EL (cell line): ENCODE measurements around the gene KIFC1.
A peak's percentile ranks its signal among the peaks of the same experiment; 100 is the strongest.

Source experiments
- DNase-seq: peaks from one replicate; pipeline ENCODE4 v3.0.0-alpha.2; 2016

KIFC1 gene

DNA sequence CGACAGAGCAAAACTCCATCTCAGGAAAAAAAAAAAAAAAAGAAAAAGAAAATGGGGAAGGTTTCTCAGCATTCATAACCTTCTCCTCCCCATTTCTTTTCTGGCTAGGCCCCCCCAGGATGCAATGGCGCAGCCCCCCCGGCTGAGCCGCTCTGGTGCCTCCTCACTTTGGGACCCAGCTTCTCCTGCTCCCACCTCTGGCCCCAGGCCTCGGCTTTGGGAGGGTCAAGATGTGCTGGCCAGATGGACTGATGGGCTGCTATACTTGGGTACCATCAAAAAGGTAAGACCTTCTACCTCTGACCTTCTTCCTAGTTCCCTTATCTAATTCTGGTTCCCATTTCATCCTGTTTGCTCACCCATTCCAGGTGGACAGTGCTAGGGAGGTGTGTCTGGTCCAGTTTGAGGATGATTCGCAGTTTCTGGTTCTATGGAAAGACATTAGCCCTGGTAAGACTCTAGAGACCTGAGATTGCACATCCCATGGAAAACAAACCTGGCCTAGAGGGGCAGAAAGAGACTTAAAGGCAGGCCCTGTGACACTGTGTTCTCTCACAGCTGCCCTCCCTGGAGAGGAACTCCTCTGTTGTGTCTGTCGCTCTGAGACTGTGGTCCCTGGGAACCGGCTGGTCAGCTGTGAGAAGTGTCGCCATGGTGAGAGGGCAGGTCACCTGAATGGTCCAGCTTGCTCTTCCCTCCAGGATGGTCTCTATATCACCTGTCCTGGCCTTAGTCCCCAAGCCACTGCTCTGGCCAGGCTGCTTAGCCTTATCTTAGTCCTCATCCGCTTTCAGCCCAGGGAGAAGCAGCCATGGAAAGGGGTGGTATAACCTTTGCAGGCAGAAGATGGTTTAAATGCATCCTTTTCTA, 20.8 kb downstream of the KIFC1 start:
- DNase-seq: no peak

DNA sequence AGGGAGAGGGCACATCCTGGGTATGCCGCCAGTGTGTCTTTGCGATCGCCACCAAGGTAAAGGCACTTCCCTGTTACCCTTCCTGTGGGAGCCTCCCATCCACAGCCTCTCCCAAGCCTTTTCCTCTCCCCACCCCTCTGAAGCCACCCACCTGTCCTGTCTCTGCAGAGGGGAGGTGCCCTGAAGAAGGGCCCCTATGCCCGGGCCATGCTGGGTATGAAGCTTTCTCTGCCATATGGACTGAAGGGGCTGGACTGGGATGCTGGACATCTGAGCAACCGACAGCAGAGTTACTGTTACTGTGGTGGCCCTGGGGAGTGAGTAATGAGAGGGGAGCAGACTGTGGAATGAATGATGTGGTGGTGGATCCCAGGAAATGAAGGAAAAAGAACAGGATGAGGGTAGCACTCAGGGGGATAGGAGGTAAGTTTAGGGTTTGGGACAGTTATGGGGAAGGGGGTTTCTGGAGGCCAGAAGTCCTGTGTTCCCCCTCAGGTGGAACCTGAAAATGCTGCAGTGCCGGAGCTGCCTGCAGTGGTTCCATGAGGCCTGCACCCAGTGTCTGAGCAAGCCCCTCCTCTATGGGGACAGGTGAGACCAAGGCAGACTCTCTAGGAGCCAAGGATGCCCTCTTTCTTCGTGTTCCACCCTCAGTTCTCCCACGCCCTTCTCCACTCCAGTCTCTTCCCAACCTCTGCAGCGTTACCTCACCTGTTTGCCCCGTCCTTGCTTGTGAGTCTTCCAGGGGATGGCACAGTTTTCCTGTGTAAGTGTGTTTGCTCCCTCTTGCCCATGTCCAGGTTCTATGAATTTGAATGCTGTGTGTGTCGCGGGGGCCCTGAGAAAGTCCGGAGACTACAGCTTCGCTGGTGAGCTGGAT, 21.9 kb downstream of the KIFC1 start:
- no peak for DNase-seq

DNA sequence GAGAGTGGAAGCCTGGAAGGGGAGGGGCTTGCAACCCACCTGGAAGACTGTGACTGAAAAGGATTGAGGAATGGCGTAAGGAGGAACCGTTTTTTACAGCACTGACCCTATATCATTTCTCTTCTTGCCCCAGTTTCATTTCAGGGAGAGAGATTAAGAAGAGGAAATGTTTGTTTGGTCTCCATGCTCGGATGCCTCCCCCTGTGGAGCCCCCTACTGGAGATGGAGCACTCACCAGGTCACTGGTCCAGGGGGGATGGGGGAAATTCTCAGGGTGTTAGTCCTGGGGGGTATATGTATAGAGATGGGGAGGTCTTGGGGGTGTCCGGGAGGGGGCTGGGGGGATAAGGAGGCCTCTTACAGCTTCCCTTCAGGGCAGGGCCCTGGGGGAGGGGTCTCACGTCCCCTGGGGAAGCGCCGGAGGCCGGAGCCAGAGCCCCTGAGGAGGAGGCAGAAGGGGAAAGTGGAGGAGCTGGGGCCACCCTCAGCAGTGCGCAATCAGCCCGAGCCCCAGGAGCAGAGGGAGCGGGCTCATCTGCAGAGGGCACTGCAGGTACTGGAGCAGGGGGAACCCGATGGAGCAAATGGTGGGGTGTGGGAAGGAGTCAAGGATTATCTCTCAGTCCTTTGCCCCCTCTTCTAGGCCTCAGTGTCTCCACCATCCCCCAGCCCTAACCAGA, 23.1 kb downstream of the KIFC1 start:
- peak; percentile 38 for DNase-seq

DNA sequence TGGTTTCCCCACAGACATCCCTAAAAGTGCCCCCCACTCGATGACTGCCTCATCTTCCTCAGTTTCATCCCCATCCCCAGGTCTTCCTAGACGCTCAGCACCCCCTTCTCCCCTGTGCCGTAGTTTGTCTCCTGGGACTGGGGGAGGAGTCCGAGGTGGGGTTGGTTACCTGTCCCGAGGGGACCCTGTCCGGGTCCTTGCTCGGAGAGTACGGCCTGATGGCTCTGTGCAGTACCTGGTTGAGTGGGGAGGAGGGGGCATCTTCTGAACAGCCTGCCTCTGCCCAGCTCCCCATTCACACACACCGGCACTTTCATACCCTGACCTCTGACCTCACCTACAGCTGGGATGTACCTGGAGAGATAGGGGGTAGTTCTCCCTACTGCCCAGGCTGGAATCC, 24.2 kb downstream of the KIFC1 start:
- no peak for DNase-seq

DNA sequence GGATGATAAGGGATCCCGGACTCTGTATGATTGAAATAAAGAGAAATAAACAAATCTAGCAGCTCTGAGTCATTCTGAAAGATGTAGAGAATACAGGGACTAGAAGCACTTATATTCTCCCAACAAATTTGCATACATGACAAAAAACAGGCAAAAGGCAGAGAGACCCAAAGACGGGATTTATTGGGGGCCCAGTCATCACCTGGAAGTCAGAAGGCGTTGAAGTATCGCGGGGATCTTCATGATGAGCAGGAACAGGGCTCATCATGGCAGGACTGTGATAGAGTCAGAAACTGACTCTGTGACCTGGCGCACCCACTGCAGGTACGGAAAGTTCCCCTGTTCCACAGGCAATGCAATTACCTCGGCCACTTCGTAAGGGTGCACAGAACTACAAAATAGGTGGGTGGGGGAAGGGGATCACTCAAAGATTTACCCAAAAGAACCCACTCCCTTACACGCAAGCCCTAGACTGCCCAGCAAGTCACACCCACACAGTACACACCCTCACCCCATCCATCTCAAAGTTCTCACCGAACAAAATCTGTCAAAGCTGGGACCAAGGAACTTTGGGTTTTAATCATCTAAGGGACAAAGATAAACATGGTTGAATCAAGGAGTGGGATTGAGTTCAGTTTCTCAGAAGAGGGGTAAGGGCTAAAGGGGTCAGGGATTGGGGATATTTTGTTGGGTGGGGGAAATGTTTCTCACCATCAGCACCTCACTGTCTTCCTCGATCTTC, 24.9 kb downstream of the KIFC1 start:
- DNase-seq: no peak

DNA sequence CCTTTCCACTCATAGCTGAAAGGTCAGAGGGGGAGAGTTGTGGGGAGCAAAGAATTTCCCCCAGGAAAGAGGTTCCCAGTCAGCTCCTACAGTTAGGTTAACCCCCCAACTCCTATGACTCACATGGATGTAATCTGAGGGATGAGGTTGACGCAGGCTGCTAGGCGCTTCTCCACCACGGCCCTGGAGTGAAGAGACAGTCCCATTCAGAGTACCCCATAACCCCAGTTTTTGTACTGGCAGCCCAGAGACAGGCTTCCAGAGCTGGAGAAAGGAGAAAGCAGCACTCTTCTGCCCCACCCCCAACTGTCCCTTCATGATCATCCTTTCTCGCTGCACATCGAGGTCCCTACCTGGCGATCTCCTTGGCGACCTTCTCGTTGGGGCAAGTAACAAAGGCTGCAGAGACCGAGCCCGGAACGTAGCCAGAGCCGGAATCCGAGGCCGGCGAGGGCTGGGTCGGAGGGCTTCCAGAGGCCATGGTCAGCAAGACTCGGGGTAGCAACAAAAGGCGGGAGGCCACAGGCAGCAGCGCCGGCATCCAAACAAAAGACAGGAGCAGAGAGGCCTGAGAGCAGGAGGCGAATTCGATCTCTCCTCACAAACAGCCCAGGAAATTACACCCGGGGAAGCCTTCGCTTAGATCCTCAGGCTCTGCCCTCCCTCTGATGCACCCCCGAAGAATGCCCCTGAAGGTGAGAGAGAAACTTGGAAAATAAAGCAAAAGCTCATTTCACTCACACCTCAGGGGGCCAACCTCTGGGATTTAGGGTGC, 25.7 kb downstream of the KIFC1 start:
- peak; percentile 98 for DNase-seq

DNA sequence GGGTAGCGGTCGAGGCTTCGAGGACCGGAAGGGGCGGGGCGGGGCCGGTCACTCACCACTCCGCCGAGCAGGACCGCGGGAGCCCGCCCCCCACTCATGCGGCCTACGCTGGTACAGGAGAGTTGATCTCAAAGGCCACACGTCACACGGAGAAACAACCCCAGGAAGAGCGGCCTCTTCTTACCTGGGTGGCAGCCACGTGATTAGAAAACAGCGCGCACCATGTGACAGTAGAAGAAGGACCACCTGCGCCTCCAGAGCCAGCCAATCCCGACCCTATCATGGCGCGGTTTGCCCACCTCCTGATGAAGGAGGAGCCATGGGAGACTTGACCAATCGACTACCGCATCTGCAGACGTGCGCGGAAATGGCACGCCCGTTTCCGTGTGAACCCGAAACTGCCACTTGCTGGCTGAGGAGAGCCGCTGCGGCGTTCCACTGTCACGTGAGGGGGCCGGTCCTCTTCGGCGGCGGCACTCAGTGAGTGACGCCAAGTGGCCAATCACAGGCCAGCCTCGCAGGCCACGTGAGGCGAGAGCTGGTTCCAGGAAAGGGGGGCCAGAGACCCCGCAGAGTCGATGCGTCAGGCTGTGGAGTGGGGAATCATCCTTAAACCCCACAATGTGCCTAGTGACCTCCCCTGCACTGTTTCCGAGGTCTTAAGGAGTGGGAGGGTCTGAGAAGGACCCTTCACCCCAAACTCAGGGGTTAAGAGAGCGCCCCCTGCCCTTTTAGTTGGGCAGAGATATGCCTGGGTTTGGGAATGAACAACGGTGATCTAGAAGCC, 26.5 kb downstream of the KIFC1 start, which contains the start of gene CUTA:
TSS of gene CUTA (minus strand) at position 205 of the 787 bp plus-strand sequence. CDS start at position 98, 107 bp downstream.
- DNase-seq: peak; percentile 100

DNA sequence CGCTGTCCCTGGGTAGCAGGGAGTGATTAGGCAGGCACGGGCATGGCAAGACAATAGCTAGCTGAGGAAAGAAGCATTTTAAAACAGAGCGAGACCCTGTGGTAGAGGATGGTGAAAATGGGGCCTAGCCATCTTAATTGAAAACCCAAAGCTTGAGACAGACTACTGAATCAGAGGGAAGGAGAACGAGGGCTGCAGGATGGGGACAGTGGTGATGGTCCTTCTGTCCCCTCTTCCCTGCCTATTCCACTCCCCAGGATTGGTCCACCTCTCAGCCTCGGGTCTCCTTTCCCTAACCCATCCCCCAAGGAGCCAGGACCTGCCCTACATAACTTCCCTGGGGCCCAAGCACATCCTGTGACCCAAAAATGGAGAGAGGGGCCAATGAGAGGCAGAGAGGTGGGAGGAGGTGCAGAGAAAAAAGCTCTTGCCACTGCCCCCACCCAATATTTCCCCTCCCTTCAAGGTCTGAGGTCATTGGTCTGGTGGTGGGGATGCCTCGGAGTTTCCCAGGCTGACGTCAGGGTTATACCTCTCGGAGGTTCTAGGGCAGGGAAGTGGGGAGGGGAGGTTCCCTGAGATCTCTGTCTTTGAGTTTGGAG, 27.2 kb downstream of the KIFC1 start:
- DNase-seq: peak; percentile 50

DNA sequence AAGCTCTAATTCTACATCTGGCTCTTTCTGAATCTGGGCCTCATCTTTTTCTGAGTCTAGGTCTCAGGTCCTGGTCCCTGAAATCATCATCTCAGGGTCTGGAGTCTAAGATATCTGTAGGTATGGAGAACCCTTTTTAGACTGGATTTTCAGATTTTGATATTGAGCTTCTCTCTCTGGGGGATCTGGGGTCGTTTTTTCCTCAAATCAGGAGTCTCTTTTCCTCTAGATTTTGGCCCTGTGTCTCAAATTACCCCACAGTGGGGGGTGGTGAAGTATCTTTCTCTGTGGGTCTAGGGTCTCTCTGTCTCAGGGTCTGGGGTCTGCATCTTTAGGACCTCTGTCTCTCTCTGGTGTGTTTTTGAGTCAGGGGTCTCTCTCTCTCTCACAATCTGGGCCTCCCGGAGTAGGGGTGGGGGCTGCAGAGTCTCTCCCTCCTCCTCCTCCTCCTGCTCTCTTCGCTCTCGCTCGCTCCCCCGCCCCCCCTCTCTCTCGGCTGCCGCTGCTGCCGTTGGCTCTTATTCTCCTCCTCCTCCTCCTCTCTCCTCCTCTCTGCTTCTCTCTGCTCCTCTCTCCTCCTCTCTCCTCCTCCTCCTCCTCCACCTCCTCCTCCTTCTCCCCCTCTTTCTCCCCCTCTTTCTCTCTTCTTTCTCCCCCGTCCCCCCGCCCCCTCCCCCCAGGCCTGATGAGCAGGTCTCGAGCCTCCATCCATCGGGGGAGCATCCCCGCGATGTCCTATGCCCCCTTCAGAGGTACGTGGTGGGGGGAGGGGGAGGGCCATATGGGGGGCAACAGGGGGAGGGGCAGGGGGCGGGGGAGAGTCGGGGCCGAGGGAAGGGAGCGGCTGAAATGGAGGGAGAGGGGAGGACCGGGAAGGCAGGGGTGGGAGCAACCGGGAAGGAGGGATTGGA, 28.2 kb downstream of the KIFC1 start, which contains the start of gene SYNGAP1:
TSS of gene SYNGAP1 (plus strand) at position 486 of the 911 bp plus-strand sequence. CDS start at position 686, 200 bp downstream.
- peak; percentile 75 for DNase-seq

DNA sequence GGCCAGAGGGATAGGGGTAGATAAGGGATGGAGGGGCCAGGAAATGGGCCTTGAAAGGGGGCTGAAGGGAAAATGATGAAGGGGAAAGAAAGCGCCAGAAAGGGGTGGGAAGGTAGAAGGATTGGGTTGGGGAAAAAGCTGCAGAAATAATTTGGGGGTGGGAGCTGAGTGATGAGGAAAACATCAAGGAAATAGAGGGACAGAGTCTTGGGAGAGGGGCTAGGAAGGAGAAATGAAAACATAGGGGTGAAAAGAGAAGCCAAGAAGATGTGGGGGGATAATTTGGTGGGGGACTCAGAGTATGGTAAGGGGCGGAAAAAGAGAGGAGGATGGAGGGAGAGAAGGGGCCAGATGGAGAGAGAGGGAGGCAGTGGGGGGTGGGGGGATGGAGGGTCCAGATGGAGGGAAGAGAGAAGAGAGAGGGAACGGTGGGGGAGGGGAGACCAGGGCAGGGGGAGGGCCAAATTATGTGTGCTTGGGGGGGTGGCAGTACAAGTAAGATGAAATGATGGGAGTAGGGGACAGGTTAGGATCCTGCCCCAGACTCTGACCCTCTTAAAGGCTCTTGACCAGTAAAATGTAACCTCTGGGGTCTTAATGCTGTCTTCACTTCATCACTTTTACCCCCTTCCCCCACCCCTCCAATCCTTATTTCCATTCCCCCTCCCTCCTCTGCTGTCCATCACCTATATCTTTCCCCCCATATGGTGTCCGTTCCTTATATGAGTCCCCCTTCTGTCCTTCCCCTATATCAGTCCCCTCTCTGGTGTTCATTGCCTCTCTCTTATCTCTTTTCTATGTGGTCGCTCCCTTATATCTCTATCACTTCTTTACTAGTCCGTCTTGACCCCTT, 29.1 kb downstream of the KIFC1 start:
- no peak for DNase-seq

DNA sequence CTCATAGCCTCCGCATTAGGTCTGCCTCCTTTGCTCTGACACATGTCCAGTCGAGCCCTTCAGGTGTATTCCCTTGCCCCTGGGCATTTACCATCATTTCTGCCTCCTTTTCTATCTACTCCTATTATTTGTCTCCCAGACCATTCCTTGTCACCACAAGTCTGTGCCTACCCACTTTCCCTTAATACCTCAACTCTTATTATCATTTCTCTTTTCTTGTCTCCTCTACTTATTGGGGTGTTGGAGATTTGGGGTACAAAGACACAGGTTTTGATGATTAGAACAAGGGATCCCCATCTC, 29.7 kb downstream of the KIFC1 start:
- DNase-seq: no peak

DNA sequence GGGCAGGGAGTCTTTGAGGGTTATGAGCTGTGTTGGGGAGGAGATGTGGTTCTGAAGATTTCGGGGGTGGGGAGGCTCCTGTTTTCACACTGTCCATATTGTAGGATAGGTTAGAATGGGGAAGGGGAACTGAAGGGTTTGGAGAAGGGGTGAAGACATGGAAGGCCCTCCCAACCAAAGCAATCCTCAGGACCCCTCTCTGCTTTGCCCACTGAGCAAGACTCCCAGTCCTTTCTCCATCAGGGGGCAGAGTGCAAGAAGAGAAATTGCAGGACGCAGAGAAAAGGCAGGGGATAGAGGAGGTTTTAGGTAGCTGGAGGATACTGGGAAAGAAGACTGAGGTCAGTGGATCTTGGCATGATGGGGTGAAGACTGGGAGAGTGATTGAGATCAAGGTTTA, 32.2 kb downstream of the KIFC1 start:
- no peak for DNase-seq

DNA sequence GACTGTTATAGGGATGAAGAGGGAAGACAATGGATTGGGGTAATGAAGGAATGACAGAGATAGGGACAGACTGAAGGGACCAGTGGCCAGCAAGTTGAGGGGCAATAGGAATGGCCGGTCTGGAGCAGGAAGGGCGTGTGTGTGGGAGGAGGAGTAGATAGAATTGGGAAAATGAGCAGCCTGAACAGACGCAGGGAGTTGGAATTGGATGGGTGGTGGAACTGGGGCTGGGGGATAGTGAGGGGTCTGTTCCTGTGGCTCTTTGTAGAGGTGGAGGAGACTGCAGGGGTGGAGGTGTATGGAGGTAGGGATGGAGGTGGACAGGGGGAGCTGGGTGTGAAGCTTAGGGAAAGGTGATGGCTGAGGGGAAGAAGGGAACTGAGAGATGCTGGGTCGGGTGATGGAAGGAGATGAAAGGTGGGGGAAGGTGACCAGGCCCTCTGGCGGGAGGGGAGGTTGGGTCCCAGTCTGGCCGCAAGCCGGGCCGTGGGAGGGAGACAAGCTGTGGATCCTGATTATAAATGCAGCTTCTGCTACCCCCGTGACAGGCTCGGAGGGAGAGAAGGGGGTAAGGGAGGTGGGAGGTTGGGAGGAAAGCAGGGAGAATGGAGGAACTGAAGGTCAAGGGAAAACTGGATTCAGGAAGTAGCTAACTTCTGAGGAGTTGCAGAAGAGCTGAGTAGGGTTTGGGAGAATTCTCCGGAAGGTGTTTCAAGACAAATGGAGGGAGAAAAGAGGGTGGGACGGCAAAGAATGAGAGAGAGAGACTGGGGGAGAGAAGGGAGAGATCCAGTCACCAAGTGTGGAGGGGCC, 33.4 kb downstream of the KIFC1 start:
- DNase-seq: no peak

DNA sequence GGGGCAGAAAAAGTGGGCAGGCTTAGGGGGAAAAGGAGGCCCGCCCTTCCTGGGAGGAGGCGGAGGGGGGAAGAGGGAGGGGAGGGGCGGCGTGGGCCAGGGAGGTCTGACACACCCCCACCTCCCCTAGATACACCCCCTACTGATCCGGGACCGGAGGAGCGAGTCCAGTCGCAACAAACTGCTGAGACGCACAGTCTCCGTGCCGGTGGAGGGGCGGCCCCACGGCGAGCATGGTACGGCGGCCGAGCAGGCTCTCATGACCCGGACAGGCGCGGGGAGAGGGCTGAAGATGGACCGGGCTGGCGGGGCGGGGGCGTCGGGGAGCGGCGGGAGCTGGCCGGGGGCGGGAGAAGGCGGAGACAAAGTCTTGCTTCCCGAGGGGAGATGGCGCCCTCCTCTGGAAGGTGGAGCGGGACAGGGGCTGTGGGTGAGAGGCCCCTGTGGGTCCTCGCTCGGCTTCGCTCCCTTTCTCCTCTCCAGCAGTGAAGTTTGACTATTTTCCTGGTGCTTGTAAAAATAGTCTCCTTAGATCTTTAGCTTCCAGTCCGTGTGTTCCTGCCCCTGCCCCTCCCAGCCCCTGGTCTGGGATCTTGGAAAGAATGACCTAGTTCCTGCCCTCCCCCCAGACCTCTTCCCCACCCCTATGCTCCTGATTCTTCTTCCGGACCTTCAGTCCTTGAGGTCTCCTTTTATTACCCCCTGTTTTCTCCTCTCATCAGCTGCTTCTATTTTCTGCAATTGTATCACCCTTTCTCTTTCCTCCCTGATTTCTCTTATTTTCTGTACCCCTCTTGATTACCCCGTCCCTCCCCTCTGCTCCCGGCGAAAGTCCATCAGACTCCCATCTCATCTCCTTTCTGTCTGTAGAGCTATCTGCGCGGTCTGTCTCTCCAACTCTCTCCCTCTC, 34.3 kb downstream of the KIFC1 start:
- peak; percentile 88 for DNase-seq

DNA sequence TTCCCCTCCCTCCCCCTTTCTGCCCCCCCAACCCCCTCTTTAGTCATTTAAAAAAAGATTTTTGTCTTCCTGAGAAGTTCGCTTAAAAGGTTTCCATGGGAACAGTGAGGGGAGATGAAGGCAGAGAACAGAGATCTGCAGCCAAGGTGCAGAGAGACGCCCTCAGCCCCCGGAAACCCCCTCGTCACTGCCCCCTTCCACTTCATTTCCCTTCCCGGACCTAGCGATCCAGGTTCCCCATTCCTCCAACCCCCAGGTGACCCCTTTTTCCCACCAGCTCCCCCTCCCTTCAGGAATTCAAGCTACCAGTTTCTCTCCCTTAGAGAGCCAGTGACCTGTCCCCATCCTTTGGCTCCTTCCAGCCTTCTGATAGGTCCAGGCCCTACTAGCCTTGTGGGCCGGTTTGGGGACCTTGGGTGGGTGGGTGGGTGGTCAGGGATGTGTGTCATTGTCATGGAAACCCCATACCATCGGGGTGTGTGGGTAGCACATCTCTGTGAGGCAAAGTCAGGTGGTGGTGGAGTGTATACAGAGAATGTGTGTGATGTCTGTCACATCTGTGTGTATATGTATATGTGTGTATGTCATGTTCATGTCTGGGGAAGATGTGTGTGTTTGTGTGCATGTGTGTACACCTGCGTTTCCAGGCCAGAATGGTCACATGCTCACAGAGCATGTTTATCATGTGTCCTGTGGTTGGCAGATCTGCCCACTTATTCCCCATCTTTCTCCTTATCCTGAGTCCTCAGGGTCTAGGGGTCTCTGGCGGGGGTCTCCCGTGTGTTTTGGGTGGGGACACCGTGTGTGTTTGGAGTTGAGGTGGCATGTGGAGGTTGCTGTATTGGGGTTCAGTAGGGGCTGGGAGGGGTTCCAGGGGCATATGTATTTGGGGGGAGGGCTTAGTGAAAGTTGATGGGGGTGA, 35.2 kb downstream of the KIFC1 start:
- DNase-seq: no peak
